Kidney (tissue), 14 donors: ENCODE data around the gene PTPRM. TPM values are rescaled to one million over a fixed set of nuclear protein-coding genes. Genes with fewer than 3 reads are reported as not detected.

Source experiments
- DNase-seq, 5 donors: peaks; one replicate each; pipeline ENCODE4 v3.0.0-alpha.2; 2013 to 2020
- FAIRE-seq: peaks from 2 replicates; lab custom pipeline; 2012; peaks lifted over from hg19 to GRCh38; lab: Jason Lieb, UNC
- H3K27ac ChIP-seq, 2 donors: one replicate each; pipeline ENCODE4 v1.7.0; 2013; ENCODE audit warnings: low read depth in 2 of 2, low read length in 2 of 2, inconsistent platforms in 1 of 2
- H3K27me3 ChIP-seq: one replicate; pipeline ENCODE4 v1.7.1; 2013; ENCODE audit warnings: low read length, inconsistent platforms; ENCODE audit not compliant: control insufficient read depth, insufficient read depth
- H3K36me3 ChIP-seq, 3 donors: one replicate each; pipeline versions ENCODE4 v1.7.0 to v1.7.1; 2013; ENCODE audit warnings: low read length in 3 of 3, control low read depth in 1 of 3, inconsistent platforms in 1 of 3; ENCODE audit not compliant: insufficient read depth in 3 of 3, control insufficient read depth in 2 of 3
- H3K4me1 ChIP-seq, 3 donors: one replicate each; pipeline versions ENCODE4 v1.7.0 to v1.7.1; 2013; ENCODE audit warnings: low read length in 3 of 3, inconsistent platforms in 1 of 3, low read depth in 1 of 3; ENCODE audit not compliant: control insufficient read depth in 2 of 3, insufficient read depth in 2 of 3
- H3K4me3 ChIP-seq, 3 donors: one replicate each; pipeline versions ENCODE4 v1.7.0 to v1.8.1; 2013; ENCODE audit warnings: low read length in 3 of 3, control low read depth in 1 of 3, inconsistent platforms in 1 of 3
- H3K9ac ChIP-seq, 3 donors: one replicate each; pipeline versions ENCODE4 v1.7.0 to v1.7.1; 2013; ENCODE audit warnings: low read length in 3 of 3, control low read depth in 1 of 3, inconsistent platforms in 1 of 3
- H3K9me3 ChIP-seq, 3 donors: one replicate each; pipeline versions ENCODE4 v1.7.0 to v1.7.1; 2013; ENCODE audit warnings: low read length in 3 of 3, control low read depth in 1 of 3, inconsistent platforms in 1 of 3; ENCODE audit not compliant: control insufficient read depth in 2 of 3, insufficient read depth in 1 of 3
- CTCF ChIP-seq: IDR thresholded peaks from 3 replicates; pipeline ENCODE4 v1.5.1; 2012; ENCODE audit warnings: mild to moderate bottlenecking, moderate library complexity, borderline replicate concordance; ENCODE audit not compliant: insufficient read depth; ENCODE audit errors: extremely low read depth
- intact Hi-C: fragments of 100-400 bp; cut with DNase I; formaldehyde crosslinking; loops from one replicate; pipeline ENCODE4 v1.11.1; 2022
- polyA plus RNA-seq: library from polyadenylated mRNA; stranded (reverse); fragments of 350-450 nt; fragmentation: Illumina TruSeq; extraction: RNeasy Lipid Tissue Mini Kit (QIAGEN cat#74804); gene quantifications from one replicate; pipeline ENCODE4 v1.2.3, GENCODE V29; 2014; ENCODE audit warnings: low read depth, low replicate concordance; ENCODE audit not compliant: insufficient read depth
- total RNA-seq: library from RNA; stranded (reverse); fragmentation: NEBNext Ultra II Directional; extraction: Animal tissue kit (Norgen Biotek cat#: 25700); gene quantifications from one replicate; pipeline ENCODE4 v1.2.1, GENCODE V29; 2021
- donor health status: control.
- donor health status: control.
- donor health status: control.
- donor health status: control.
- donor health status: control.
- donor health status: DM: yes; HTN: yes; CAD: no.
- donor health status: Normal renal cell carcinoma (clear cell type).

The PTPRM gene
- total and polyA plus RNA-seq, 2 donors from 2014 or later, result 52.4 to 98.9 TPM

- H3K27me3 ChIP-seq, result no peaks in the 10 kb centered on the region
- no peaks in the 10 kb centered on the region for H3K4me1 ChIP-seq
- H3K4me3 ChIP-seq, result no peak overlapping the region
- DNase-seq (no peak), FAIRE-seq (no peak)
- intact Hi-C loops, result no loop called here
- H3K27ac ChIP-seq, result no peak overlapping the region
- TF ChIP-seq CTCF, result no peak
- no peaks in the 10 kb centered on the region for H3K9me3 ChIP-seq
- no peaks in the 10 kb centered on the region for H3K36me3 ChIP-seq
- H3K9ac ChIP-seq, result no peak overlapping the region
Observed at GRCh38 chr18:8238507-8238906, 671.4 kb downstream of the PTPRM start.

- peaks cover 0 to 5% (median 0%) of the 10 kb centered on the region in 3 donors for H3K36me3 ChIP-seq
- no peak overlapping the region for H3K4me3 ChIP-seq
- TF ChIP-seq CTCF, result no peak
- intact Hi-C loops, result no loop called here
- FAIRE-seq (no peak), DNase-seq (no peak)
- no peaks in the 10 kb centered on the region for H3K4me1 ChIP-seq
- no peak overlapping the region for H3K9ac ChIP-seq
- no peaks in the 10 kb centered on the region for H3K9me3 ChIP-seq
- no peaks in the 10 kb centered on the region for H3K27me3 ChIP-seq
- H3K27ac ChIP-seq, result no peak overlapping the region
Observed at GRCh38 chr18:8241731-8242130, 674.6 kb downstream of the PTPRM start.

GRCh38 chr18:8242151-8242696, 675.1 kb downstream of the PTPRM start:
- Histone ChIP-seq H3K9me3 (no peaks in the 10 kb centered on the region), H3K27ac (no peak overlapping the region), H3K4me1 (no peaks in the 10 kb centered on the region), H3K27me3 (no peaks in the 10 kb centered on the region), H3K36me3 (peaks cover 0 to 5% (median 0%) of the 10 kb centered on the region in 3 donors), H3K9ac (no peak overlapping the region), H3K4me3 (no peak overlapping the region)
- no peak for TF ChIP-seq CTCF
- intact Hi-C loops, result no loop called here
- FAIRE-seq, result no peak
- DNase-seq, result no peak

GRCh38 chr18:8247700-8248099, 680.6 kb downstream of the PTPRM start:
- TF ChIP-seq CTCF, result no peak
- intact Hi-C loops, result no loop called here
- no peak overlapping the region for H3K4me3 ChIP-seq
- DNase-seq, result peak in 1 of 5 donors; percentile 8
- FAIRE-seq, result no peak
- H3K27me3 ChIP-seq, result no peaks in the 10 kb centered on the region
- H3K9ac ChIP-seq, result no peak overlapping the region
- peaks cover 0 to 5% (median 0%) of the 10 kb centered on the region in 3 donors for H3K36me3 ChIP-seq
- H3K4me1 ChIP-seq, result no peaks in the 10 kb centered on the region
- no peak overlapping the region for H3K27ac ChIP-seq
- H3K9me3 ChIP-seq, result no peaks in the 10 kb centered on the region
